GM23248 (cell line): Measurements from ENCODE around the gene WDR18. TPM values are rescaled to one million over a fixed set of nuclear protein-coding genes. Genes with fewer than 3 reads are reported as not detected.

Experiments
- DNase-seq: peaks from one replicate; pipeline ENCODE4 v3.0.0-alpha.2; 2015
- H2AFZ ChIP-seq: fragments of 200-600 bp; sonication (generic); 2 replicates; pipeline ENCODE4 v1.6.1; 2016; ENCODE audit warnings: antibody characterized with exemption
- H3F3A ChIP-seq: fragments of 200-600 bp; sonication (generic); 2 replicates; pipeline ENCODE4 v1.6.1; 2016; ENCODE audit warnings: mild to moderate bottlenecking, antibody characterized with exemption, mixed run types; ENCODE audit not compliant: insufficient read depth
- H3K27ac ChIP-seq: fragments of 200-600 bp; sonication (generic); 2 replicates; pipeline ENCODE4 v1.5.1; 2016; ENCODE audit warnings: mild to moderate bottlenecking
- H3K27me3 ChIP-seq: fragments of 200-600 bp; sonication (generic); replicated peaks from 2 replicates; pipeline ENCODE4 v1.6.1; 2016; ENCODE audit warnings: mild to moderate bottlenecking; ENCODE audit not compliant: insufficient read depth
- H3K36me3 ChIP-seq: fragments of 200-600 bp; sonication (generic); 2 replicates; pipeline ENCODE4 v1.6.1; 2016; ENCODE audit warnings: low read depth, mild to moderate bottlenecking
- H3K4me1 ChIP-seq: fragments of 200-600 bp; sonication (generic); 2 replicates; pipeline ENCODE4 v1.6.1; 2016; ENCODE audit warnings: mild to moderate bottlenecking; ENCODE audit not compliant: insufficient read depth
- H3K4me2 ChIP-seq: fragments of 200-600 bp; sonication (generic); one replicate; pipeline ENCODE4 v1.6.1; 2016; ENCODE audit warnings: mild to moderate bottlenecking; ENCODE audit not compliant: unreplicated experiment
- H3K4me3 ChIP-seq: fragments of 200-600 bp; sonication (generic); 2 replicates; pipeline ENCODE4 v1.5.1; 2016; ENCODE audit warnings: mild to moderate bottlenecking
- H3K79me2 ChIP-seq: fragments of 200-600 bp; sonication (generic); 2 replicates; pipeline ENCODE4 v1.6.1; 2016; ENCODE audit warnings: mild to moderate bottlenecking; ENCODE audit not compliant: insufficient read depth
- H3K9ac ChIP-seq: fragments of 200-600 bp; sonication (generic); 2 replicates; pipeline ENCODE4 v1.6.1; 2016; ENCODE audit warnings: mild to moderate bottlenecking
- H3K9me2 ChIP-seq: fragments of 200-600 bp; sonication (generic); 2 replicates; pipeline ENCODE4 v1.6.1; 2016; ENCODE audit warnings: mixed run types, mild to moderate bottlenecking, moderate library complexity; ENCODE audit not compliant: insufficient read depth
- H3K9me3 ChIP-seq: fragments of 200-600 bp; sonication (generic); one replicate; pipeline ENCODE4 v1.6.1; 2017; ENCODE audit warnings: low read depth
- H4K20me1 ChIP-seq: fragments of 200-600 bp; sonication (generic); 2 replicates; pipeline ENCODE4 v1.6.0; 2016; ENCODE audit not compliant: insufficient read depth
- EZH2 ChIP-seq: fragments of 200-600 bp; sonication (generic); IDR thresholded peaks from 2 replicates; pipeline ENCODE4 v1.6.1; 2018; ENCODE audit warnings: antibody characterized with exemption, mild to moderate bottlenecking; ENCODE audit not compliant: insufficient read depth, poor library complexity, severe bottlenecking
- EZH2phosphoT487 ChIP-seq: fragments of 200-600 bp; sonication (generic); IDR thresholded peaks from 2 replicates; pipeline ENCODE4 v1.6.1; 2018; ENCODE audit warnings: antibody characterized with exemption, moderate library complexity, mild to moderate bottlenecking, low read depth; ENCODE audit not compliant: insufficient read depth
- WGBS, 2 experiments: methylation state at CpG; one replicate each; pipeline ENCODE4 v1.1.6; 2015 to 2017; ENCODE audit warnings: low lambda C conversion rate in 2 of 2, low coverage in 1 of 2; ENCODE audit errors: missing lambda C conversion rate in 2 of 2; 5-methylcytosine and 5-hydroxymethylcytosine counted together
- in situ Hi-C: fragments of 300-500 bp; cut with MboI; formaldehyde crosslinking; loops from 2 replicates; pipeline ENCODE4 v1.15.0; 2020
- polyA plus RNA-seq: library from polyadenylated mRNA; unstranded; fragments of >200 nt; fragmentation: Nextera tagmentation; extraction: Ambion mirVana; gene quantifications from 2 replicates; pipeline ENCODE4 v1.2.1, GENCODE V29; 2016
- total RNA-seq: library from RNA; depleted of rRNA; stranded (reverse); fragments of >200 nt; shearing (Covaris generic); gene quantifications from 2 replicates; pipeline ENCODE4 v1.2.3, GENCODE V29; 2014

Gene WDR18
- total and polyA plus RNA-seq, 2 experiments from 2014 or later, result 83.4 to 157 TPM

- in situ Hi-C loops, result no loop called here
- Histone ChIP-seq H3K27ac (no peak overlapping the region), H3F3A (no peaks in the 10 kb centered on the region), H3K4me2 (no peak overlapping the region), H3K4me3 (no peak overlapping the region), H3K9me3 (no peaks in the 10 kb centered on the region), H4K20me1 (no peaks in the 10 kb centered on the region; the same call in 1 of the 2 replicates), H3K27me3 (no peaks in the 10 kb centered on the region), H3K36me3 (no peaks in the 10 kb centered on the region), H2AFZ (no peak overlapping the region), H3K9me2 (no peaks in the 10 kb centered on the region), H3K79me2 (peaks cover 56% of the 10 kb centered on the region), H3K9ac (no peak overlapping the region), H3K4me1 (peaks cover 14% of the 10 kb centered on the region)
- TF ChIP-seq EZH2 (no peak), EZH2phosphoT487 (no peak)
- WGBS, 2 experiments, result 89 to 96% methylated on average over 11 to 17 of the region's 18 CpGs
- no peak for DNase-seq
Observed at GRCh38 chr19:1012334-1012733, 28.2 kb downstream of the WDR18 start.

- Histone ChIP-seq H3K27ac (no peak overlapping the region), H3K4me1 (peaks cover 22% of the 10 kb centered on the region), H3K36me3 (no peaks in the 10 kb centered on the region), H3F3A (no peaks in the 10 kb centered on the region), H3K4me2 (no peak overlapping the region), H3K4me3 (no peak overlapping the region), H3K9me3 (no peaks in the 10 kb centered on the region), H3K9me2 (no peaks in the 10 kb centered on the region), H3K79me2 (peaks cover 65% of the 10 kb centered on the region), H3K9ac (no peak overlapping the region), H3K27me3 (no peaks in the 10 kb centered on the region), H2AFZ (no peak overlapping the region), H4K20me1 (no peaks in the 10 kb centered on the region; the same call in 1 of the 2 replicates)
- WGBS, 2 experiments, result 90 to 92% methylated on average over 10 of the region's 10 CpGs
- no peak for DNase-seq
- TF ChIP-seq EZH2 (no peak), EZH2phosphoT487 (no peak)
- in situ Hi-C loops, result no loop called here
Observed at GRCh38 chr19:1013218-1013617, 29.1 kb downstream of the WDR18 start.

DNA sequence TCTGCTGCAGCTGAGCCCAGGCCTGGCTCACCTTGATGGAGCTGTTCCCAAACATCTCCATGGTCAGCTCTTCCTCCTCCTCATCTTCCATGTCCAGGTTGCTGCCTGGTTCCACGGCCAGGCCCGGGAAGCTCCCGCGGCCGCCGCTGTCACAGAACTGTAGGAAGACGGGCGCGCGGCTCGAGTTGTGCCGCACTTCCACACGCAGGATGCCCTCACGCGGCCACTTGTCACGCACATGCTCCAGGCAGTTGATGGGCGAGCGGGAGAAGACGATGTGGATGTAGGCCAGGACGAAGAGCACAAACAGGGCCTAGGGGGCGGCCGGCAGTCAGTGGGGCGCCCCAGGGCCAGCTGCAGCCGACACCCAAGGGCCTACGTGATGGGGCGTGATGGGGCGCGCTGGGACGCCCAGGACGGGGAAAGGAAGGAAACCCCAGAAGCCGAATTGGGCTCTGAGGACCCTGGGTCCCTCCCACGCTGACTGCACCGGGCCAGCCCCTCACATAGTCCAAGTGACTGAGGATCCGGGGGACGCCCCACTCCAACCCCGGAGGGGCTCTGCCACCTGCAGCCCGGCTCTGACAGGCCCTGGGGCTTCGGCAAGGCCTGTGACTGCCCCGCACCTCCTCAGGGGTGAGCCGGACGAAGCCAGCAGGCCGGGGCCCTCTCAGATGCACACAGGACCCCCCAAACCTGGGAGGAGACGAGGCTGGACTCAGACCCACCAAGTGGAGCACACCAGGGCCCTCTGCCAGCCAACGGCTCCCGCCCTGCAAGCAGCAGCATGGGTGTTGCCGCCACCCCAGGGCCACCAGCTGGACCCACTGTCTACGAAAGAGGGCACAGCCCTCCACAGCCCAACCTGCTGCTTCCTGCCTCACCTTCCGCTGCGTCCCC lies 30.3 kb downstream of the WDR18 start:
- in situ Hi-C loops, result no loop called here
- Histone ChIP-seq H3K27ac (no peak overlapping the region), H3K27me3 (no peaks in the 10 kb centered on the region), H4K20me1 (no peaks in the 10 kb centered on the region; the same call in 1 of the 2 replicates), H3K79me2 (peaks cover 77% of the 10 kb centered on the region), H3K4me3 (no peak overlapping the region), H3K36me3 (no peaks in the 10 kb centered on the region), H3K4me2 (no peak overlapping the region), H3F3A (no peaks in the 10 kb centered on the region), H2AFZ (no peak overlapping the region), H3K9me3 (no peaks in the 10 kb centered on the region), H3K4me1 (peaks cover 33% of the 10 kb centered on the region), H3K9me2 (no peaks in the 10 kb centered on the region), H3K9ac (no peak overlapping the region)
- WGBS, 2 experiments, result 96 to 97% methylated on average over 39 to 49 of the region's 49 CpGs
- DNase-seq, result no peak
- TF ChIP-seq EZH2 (no peak), EZH2phosphoT487 (no peak)

- Histone ChIP-seq H3K4me1 (peaks cover 33% of the 10 kb centered on the region), H3K27ac (no peak overlapping the region), H3K79me2 (peaks cover 85% of the 10 kb centered on the region), H3K36me3 (no peaks in the 10 kb centered on the region), H3K4me2 (no peak overlapping the region), H3K9me2 (no peaks in the 10 kb centered on the region), H3K27me3 (no peaks in the 10 kb centered on the region), H3F3A (no peaks in the 10 kb centered on the region), H3K4me3 (no peak overlapping the region), H2AFZ (no peak overlapping the region), H3K9ac (0 out of 2 replicates have a peak overlapping the region, but pooled peaks have one; percentile 49), H3K9me3 (no peaks in the 10 kb centered on the region), H4K20me1 (no peaks in the 10 kb centered on the region; the same call in 1 of the 2 replicates)
- WGBS, 2 experiments, result 90 to 91% methylated on average over 26 to 29 of the region's 29 CpGs
- in situ Hi-C loops, result no loop called here
- no peak for DNase-seq
- TF ChIP-seq EZH2 (no peak), EZH2phosphoT487 (no peak)
Observed at GRCh38 chr19:1015061-1015781, 31.1 kb downstream of the WDR18 start.
